Endothelial cell of umbilical vein (primary cell): Measurements from ENCODE around the gene DGKA. TPM values are rescaled to one million over a fixed set of nuclear protein-coding genes. Genes with fewer than 3 reads are reported as not detected.

Source experiments
- BruUV-seq: library from RNA; stranded (reverse); fragments of 400-500 nt; replicated peaks from 2 replicates; lab custom pipeline; 2021; lab: Mats Ljungman, UMichigan
- CTCF ChIA-PET: fragments of 300-600, 350-600 bp; sonication (Branson Sonifier 250); formaldehyde crosslinking; loops from one replicate; lab custom pipeline; 2021; ENCODE audit warnings: antibody characterized with exemption, inconsistent platforms; lab: Charles Lee
- POLR2A ChIA-PET: fragments of 300-600, 350-600 bp; sonication (Branson Sonifier 250); formaldehyde crosslinking; loops from one replicate; lab custom pipeline; 2021; ENCODE audit warnings: antibody characterized with exemption, inconsistent platforms; lab: Charles Lee
- DNase-seq: peaks from one replicate; pipeline ENCODE4 v3.0.0-alpha.2; 2011; ENCODE audit warnings: low read depth, low spot score
- FAIRE-seq: peaks from 2 replicates; lab custom pipeline; 2011; peaks lifted over from hg19 to GRCh38; lab: Jason Lieb, UNC
- H2AFZ ChIP-seq: 2 replicates; pipeline ENCODE4 v1.6.0; 2012; ENCODE audit warnings: low read depth, low read length, control low read depth, inconsistent platforms
- H3K27ac ChIP-seq: 2 replicates; pipeline ENCODE4 v1.5.1; 2011; ENCODE audit warnings: low read depth, mild to moderate bottlenecking, control low read depth, low read length, moderate library complexity; ENCODE audit not compliant: insufficient read depth
- H3K27me3 ChIP-seq, 2 experiments: 2 replicates each; pipeline versions ENCODE4 v1.6.0 to v1.6.1; 2011; ENCODE audit warnings: low read length in 2 of 2, mixed read lengths in 1 of 2; ENCODE audit not compliant: control insufficient read depth in 2 of 2, insufficient read depth in 2 of 2
- H3K36me3 ChIP-seq, 2 experiments: 2 replicates in 1 of 2; 3 replicates in 1 of 2; pipeline ENCODE4 v1.5.1; 2011; ENCODE audit warnings: low read length in 2 of 2, mild to moderate bottlenecking in 1 of 2, moderate library complexity in 1 of 2; ENCODE audit not compliant: control insufficient read depth in 2 of 2, insufficient read depth in 2 of 2; ENCODE audit errors: extremely low read depth in 1 of 2
- H3K4me1 ChIP-seq: 3 replicates; pipeline ENCODE4 v1.5.1; 2011; ENCODE audit warnings: mild to moderate bottlenecking, low read length; ENCODE audit not compliant: control insufficient read depth, insufficient read depth; ENCODE audit errors: extremely low read depth
- H3K4me2 ChIP-seq: 2 replicates; pipeline ENCODE4 v1.6.1; 2011; ENCODE audit warnings: low read length, control low read depth, mixed read lengths; ENCODE audit not compliant: insufficient read depth
- H3K4me3 ChIP-seq, 3 experiments: fragments of 200-600 bp in 1 of 3; sonication (generic), shearing (Covaris generic) in 1 of 3; replicated peaks in 1 of 3; 2 replicates each; pipeline ENCODE4 v1.5.1; 2011 to 2016; ENCODE audit warnings: control low read depth in 3 of 3, low read length in 3 of 3, mild to moderate bottlenecking in 2 of 3, inconsistent platforms in 1 of 3, low read depth in 1 of 3, moderate library complexity in 1 of 3; ENCODE audit not compliant: insufficient read depth in 1 of 3
- H3K79me2 ChIP-seq: 2 replicates; pipeline ENCODE4 v1.6.0; 2012; ENCODE audit warnings: low read length, inconsistent platforms; ENCODE audit not compliant: control insufficient read depth, insufficient read depth
- H3K9ac ChIP-seq: replicated peaks from 2 replicates; pipeline ENCODE3; 2011; ENCODE audit warnings: low read length, control low read depth; ENCODE audit not compliant: insufficient read depth; ENCODE audit errors: extremely low read depth
- H3K9me1 ChIP-seq: replicated peaks from 3 replicates; pipeline ENCODE4 v1.6.0; 2011; ENCODE audit warnings: mild to moderate bottlenecking, low read length; ENCODE audit not compliant: control insufficient read depth, insufficient read depth; ENCODE audit errors: extremely low read depth
- H3K9me3 ChIP-seq: replicated peaks from 2 replicates; pipeline ENCODE4 v1.5.1; 2012; ENCODE audit warnings: low read length, inconsistent platforms; ENCODE audit not compliant: control insufficient read depth, insufficient read depth
- H4K20me1 ChIP-seq: replicated peaks from 2 replicates; pipeline ENCODE3; 2011; ENCODE audit warnings: mild to moderate bottlenecking, low read length; ENCODE audit not compliant: control insufficient read depth, insufficient read depth; ENCODE audit errors: extremely low read depth
- CTCF ChIP-seq, 2 donors: IDR thresholded peaks; 1 replicate in 1 of 2; 2 replicates in 1 of 2; pipeline ENCODE4 v1.5.1; 2011; ENCODE audit warnings: low read length in 2 of 2, mild to moderate bottlenecking in 2 of 2, moderate library complexity in 2 of 2, control low read depth in 1 of 2, inconsistent platforms in 1 of 2, low read depth in 1 of 2; ENCODE audit not compliant: insufficient read depth in 1 of 2; ENCODE audit errors: extremely low read depth in 1 of 2
- EZH2 ChIP-seq: IDR thresholded peaks from 2 replicates; pipeline ENCODE4 v1.6.1; 2012; ENCODE audit warnings: borderline replicate concordance, low read depth, mild to moderate bottlenecking, moderate library complexity, low read length, inconsistent platforms; ENCODE audit not compliant: severe bottlenecking
- FOS ChIP-seq: IDR thresholded peaks from 2 replicates; pipeline ENCODE4 v1.6.1; 2011; ENCODE audit warnings: mild to moderate bottlenecking, low read length, moderate library complexity, borderline replicate concordance; ENCODE audit not compliant: insufficient read depth
- GATA2 ChIP-seq: IDR thresholded peaks from 2 replicates; pipeline ENCODE4 v1.7.0; 2011; ENCODE audit warnings: low read depth, mild to moderate bottlenecking, moderate library complexity, mixed read lengths, low read length; ENCODE audit not compliant: insufficient read length, insufficient read depth
- JUN ChIP-seq: IDR thresholded peaks from 2 replicates; pipeline ENCODE4 v1.6.1; 2011; ENCODE audit warnings: borderline replicate concordance, low read depth; ENCODE audit not compliant: insufficient read length, insufficient read depth
- MAX ChIP-seq: IDR thresholded peaks from 2 replicates; pipeline ENCODE4 v1.6.1; 2011; ENCODE audit not compliant: insufficient read depth, insufficient read length
- MYC ChIP-seq: IDR thresholded peaks from one replicate; pipeline ENCODE4 v1.6.1; 2011; ENCODE audit warnings: mild to moderate bottlenecking, low read depth, low read length
- POLR2A ChIP-seq: IDR thresholded peaks from 2 replicates; pipeline ENCODE4 v1.6.1; 2012; ENCODE audit warnings: low read depth, mild to moderate bottlenecking, control low read depth, low read length
- POLR2AphosphoS5 ChIP-seq: IDR thresholded peaks from 2 replicates; pipeline ENCODE4 v1.6.1; 2012; ENCODE audit warnings: low read depth, mild to moderate bottlenecking, control low read depth, low read length, moderate library complexity; ENCODE audit not compliant: insufficient read depth
- dilution Hi-C: fragments of 300-500 bp; cut with MboI; formaldehyde crosslinking; loops from one replicate; pipeline ENCODE4 v1.15.0; 2019; ENCODE audit warnings: low sequenced_read_pairs; ENCODE audit not compliant: extremely low pct_ligation_motif_present
- intact Hi-C: fragments of 100-400 bp; cut with micrococcal nuclease; formaldehyde crosslinking; loops from one replicate; pipeline ENCODE4 v1.10.0; 2022
- polyA plus RNA-seq, 4 experiments: library from polyadenylated mRNA; depleted of rRNA in 3 of 4; stranded (reverse) in 3 of 4; unstranded in 1 of 4; fragments of >200 nt; gene quantifications; 2 replicates each; pipeline versions ENCODE4 v1.2.1 to v1.2.3, GENCODE V29; 2011 to 2012; ENCODE audit warnings: missing spikeins in 1 of 4
- total RNA-seq: library from RNA; stranded (reverse); gene quantifications from 2 replicates; pipeline ENCODE4 v1.2.3, GENCODE V29; 2021

Gene DGKA
- total and polyA plus RNA-seq, 2 donors (not counting 3 experiments of a cell fraction or from before 2014, with no cell fraction given): 49.8 to 53.2 TPM

GRCh38 chr12:55926738-55927587 is 4.0 kb upstream of the DGKA start:
- Histone ChIP-seq H3K4me1 (peaks cover 28% of the 10 kb centered on the region), H3K9ac (peak overlapping the region; percentile 70), H3K27me3 (no peaks in the 10 kb centered on the region), H3K36me3 (no peaks in the 10 kb centered on the region), H3K9me1 (no peaks in the 10 kb centered on the region), H3K4me3 (peak overlapping the region; percentile 55 to 98 (median 81)), H3K4me2 (peak overlapping the region; percentile 94), H3K9me3 (no peaks in the 10 kb centered on the region), H4K20me1 (no peaks in the 10 kb centered on the region), H2AFZ (peak overlapping the region; percentile 86), H3K79me2 (peaks cover 30% of the 10 kb centered on the region), H3K27ac (peak overlapping the region; percentile 40)
- intact Hi-C loops (loop anchor here (1.0 kb wide), 4 partner anchors 46 to 110 kb away; partner anchors contain the start of genes DNAJC14 and SARNP), dilution Hi-C loops (no loop called here)
- BruUV-seq: TSS peak; percentile 51
- ChIA-PET POLR2A (interaction anchor here (0.6 to 3.9 kb wide), 3 partner anchors 46 to 97 kb away, joined by 3 to 15 read pairs (median 3); partner anchors contain the start of genes DNAJC14 and RAB5B), CTCF (interaction anchor here (0.9 to 3.9 kb wide), 15 partner anchors 9 to 188 kb away, joined by 3 to 30 read pairs (median 6); partner anchors contain the start of genes DNAJC14, ORMDL2 and SARNP)
- peak; percentile 94 for FAIRE-seq
- DNase-seq: peak; percentile 95
- TF ChIP-seq MAX (no peak), POLR2AphosphoS5 (peak; percentile 69), GATA2 (no peak), EZH2 (no peak), JUN (no peak), POLR2A (peak; percentile 58), CTCF (IDR thresholded peaks at IDR 0.05; ENCODE audit: extremely low read depth in 1 of 2, insufficient read depth in 1 of 2, low read depth in 1 of 2, low read length in 2 of 2) (peak; percentile 69 to 74), MYC (no peak), FOS (no peak)
